Limb (tissue), 2 donors: Measurements from ENCODE around the gene C12orf75.
"Not testable (repeated sequence)": the region's sequence is repeated elsewhere in the genome, so short reads cannot be mapped to it uniquely, and the experiment has no call there.

ENCODE experiments used
- DNase-seq, 2 donors: peaks; one replicate each; pipeline ENCODE4 v3.0.0-alpha.2; 2016; ENCODE audit errors: extremely low spot score in 2 of 2

The C12orf75 gene

DNA sequence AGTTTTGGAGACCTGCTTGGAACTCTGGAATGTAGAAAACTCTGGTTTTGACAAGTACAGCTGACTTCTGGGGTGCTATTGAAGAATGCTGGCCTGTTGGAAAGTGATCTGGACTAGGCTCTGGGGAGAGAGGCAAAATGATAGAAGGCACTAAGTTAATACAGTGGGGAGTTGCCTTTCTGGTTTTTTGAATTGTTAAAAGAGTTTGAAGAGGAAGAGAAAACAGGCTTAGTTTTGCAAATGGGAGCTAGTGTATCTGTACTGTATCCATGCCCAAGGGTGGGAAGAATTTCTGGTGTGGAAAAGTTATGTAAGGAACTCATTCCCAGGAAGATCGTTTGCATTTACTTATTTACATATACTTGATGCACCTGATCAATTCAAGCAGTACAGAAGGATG is 43.8 kb downstream of the C12orf75 start:
- no peak for DNase-seq

DNA sequence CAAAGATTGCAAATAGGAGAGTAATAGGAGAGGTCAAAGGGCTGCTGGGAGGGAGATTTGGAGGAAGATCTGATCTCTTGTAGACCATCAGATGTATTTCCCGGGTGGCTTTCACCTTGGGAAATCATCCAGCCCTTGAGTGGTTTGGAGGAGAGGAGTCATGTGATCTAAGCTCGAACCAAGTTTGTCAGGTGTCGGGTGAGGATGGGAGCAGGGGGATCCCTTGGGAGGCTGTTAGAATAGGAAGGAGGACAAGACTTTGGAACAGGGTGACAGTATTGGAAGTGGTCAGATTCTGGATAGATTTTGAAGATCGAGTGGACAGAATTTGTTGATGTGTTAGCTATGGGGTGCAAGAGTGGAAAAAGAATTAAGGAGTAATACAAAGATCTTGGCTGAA is 46.6 kb downstream of the C12orf75 start:
- DNase-seq = no peak

DNA sequence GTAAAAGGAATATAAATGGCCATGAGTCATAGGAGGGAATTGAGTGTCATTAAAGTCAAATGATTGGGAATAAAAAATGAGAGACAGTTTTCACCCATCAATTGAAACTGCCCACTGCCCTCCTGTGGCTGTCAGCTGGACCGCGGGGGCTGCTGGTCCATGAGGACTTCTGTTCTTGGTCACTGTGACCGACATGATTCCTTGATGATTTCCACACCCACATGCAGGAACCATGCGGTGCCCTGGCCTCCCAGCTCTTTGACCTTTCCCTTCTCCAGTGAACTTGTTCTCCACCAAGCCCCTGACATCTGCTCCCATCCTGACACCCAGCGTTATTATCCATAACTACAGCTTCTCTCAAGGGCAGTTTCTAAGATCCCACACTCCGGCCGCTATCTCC is 48.4 kb downstream of the C12orf75 start:
- no peak for DNase-seq

DNA sequence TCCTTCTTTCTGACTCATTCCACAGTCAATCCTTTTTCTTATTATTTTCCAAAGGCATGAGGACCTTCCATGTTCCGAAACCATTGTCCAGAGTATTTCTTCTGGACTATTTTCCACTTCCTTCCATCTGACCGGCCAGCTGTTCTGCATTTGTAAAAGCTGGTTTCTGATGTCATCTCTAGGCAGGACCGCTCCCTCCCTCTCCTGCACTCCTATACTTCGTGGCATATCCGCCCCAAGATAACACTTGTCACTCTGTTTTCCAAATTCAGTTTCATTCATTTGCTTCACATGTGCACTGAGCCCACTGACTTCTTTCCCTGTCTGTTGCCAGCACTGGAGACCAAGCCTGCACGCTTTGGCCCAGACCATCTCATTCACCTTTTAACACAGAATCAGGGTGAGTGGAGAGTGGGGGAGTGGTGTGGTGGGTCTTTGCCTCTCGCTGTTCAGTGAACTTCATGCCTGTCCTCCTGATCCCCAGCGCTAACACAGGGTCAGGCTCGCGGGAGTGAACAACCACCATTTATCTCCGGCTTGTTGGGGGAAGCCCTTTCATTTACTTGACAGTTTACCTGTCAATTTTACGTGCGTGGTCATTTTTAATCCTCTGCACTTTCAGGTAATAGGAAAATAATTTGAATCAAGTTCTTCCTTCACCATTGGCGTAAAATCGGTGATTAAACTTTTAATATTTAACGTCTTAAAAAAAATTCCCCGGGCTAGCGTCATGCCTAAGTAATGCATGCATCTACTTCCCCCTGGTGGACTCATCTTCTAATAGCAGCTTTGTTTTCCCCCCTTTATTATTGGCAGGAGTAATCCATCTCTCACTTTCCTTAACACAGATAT is 52.5 kb downstream of the C12orf75 start:
- peak; percentile 38 to 80 for DNase-seq

DNA sequence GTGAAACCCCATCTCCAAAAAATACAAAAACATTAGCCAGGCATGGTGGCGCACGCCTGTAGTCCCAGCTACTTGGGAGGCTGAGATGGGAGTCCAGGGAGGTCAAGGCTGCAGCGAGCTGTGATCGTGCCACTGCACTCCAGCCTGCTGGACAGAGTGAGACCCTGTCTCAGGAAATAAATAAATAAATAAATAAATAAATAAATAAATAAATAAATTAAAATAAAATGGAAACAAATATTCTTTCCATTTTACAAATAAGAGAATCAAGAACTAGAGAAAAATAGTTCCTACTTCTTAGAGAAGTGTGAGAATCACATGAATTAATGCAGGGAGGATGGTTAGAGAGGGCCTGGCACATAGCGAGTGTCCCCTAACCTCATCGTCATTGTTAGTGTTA is 53.7 kb downstream of the C12orf75 start:
- DNase-seq = no peak

DNA sequence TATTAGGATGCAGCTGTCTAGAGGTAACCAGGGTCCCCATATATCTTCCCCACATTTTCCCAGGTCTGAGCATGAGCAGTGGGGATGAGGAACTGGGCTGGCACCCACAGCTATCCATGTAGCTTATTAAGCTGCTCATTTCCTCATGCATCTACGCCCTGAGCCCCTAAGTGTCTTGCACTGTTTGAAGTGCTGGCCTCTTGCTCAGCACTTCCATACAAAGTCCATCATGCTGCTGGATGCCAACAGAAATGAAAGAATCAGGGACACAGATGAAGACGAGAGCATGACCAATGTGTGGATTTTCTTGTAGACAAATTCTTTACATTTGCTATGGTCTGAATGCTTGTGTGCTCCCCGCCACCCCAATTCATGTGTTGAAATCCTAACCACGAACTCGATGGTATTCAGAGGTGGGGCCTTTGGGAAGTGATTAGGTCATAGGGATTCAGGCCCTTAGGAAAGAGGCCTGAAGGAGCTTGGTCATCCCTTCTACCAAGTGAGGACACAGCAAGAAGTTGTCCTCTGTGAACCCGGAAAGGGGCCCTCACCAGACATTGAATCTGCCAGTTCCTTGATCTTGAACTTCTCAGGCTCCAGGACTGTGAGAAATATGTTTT is 54.5 kb downstream of the C12orf75 start:
- DNase-seq = no peak

DNA sequence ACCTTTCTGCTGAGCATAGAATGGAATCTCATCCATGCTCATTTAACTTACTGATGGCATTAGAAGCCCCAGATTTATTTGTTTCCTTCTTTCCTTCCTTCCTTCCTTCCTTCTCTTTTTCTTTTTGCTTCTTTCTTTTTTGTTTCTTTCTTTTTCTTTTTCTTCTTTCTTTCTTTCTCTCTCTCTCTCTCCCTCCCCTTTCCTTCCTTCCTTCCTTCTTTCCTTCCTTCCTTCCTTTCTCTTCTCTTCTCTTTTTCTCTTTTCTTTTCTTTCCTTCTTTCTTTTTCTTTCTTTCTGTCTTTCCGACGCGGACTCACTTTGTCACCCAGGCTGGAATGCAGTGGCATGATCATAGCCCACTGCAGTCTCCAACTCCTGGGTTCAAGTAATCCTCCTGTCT is 55.9 kb downstream of the C12orf75 start:
- no peak for DNase-seq

DNA sequence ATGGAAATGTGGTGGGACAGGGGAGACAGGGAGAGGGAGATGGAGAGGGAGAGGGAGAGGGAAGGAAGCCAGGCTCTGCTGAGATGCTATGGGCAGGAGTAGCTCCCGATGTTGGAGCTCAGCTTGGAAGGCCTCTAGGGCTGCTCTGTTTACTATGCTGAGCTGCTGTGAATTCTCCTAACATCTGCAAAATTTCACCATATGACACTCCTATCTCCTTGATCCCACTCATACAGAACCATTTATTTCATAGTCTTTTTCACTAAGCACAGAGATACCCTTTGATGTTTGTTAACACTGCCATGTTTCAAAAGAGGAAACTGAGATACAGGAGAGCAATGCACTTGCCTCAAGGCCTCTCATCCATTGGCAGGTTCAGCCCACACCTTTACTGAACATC is 60.7 kb downstream of the C12orf75 start:
- DNase-seq = no peak

DNA sequence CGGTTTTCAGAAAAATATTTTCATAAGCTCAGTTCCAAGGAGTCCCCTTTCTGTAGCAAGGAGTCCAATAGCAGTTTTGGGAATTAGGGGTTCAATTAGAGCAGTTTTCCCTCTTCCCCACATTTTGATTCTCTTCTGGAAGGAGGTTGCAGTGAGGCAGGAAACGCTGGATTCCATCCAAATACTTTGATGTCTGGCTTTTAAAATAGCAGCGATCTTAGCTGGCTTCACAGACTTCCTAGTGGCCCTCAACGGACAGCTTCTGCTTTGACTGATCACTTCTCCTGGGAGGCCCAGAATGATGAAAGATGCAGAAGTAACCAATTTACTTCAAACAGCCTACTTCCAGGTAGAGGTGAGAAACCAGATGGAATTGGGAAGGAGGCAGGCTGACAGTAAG is 63.1 kb downstream of the C12orf75 start:
- peak in 1 of 2 donors; percentile 51 for DNase-seq

DNA sequence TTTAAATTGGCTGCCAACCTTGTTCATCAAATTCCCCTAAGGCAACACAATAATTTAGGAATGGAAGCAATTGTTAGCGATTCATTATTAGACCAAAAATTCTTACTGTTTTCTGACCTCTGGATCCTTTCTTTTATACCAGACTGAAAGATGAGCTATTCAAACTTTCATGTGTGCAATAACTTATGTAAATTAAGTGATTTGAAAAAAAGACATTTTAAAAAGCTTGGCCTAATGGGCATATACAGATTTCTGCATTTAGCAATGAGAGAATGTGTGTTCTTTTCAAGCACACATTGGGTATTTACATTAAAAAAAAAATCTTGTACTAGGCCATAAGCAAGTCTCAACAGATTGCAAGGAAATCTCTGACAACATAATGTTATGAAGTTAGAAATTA is 65.5 kb downstream of the C12orf75 start:
- no peak for DNase-seq

DNA sequence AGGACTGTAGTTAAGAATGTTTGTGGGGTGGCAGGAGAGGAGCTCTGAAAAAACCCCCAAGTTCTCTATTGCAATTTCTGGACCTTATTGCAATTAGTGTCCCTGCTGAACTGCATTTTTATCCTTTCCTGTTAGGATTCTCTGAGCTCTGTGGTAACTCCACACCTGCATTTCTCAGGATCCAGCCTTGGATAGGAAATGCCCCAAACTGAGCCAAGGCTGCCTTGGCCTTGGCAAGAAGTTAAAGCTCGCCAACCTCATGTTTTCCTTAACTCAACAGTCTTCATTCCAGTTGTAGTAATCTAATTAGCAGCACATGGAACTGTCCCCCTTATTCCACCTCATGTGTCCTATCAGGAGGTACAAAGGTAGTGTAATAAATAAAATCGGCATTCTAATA is 66.5 kb downstream of the C12orf75 start:
- no peak for DNase-seq

DNA sequence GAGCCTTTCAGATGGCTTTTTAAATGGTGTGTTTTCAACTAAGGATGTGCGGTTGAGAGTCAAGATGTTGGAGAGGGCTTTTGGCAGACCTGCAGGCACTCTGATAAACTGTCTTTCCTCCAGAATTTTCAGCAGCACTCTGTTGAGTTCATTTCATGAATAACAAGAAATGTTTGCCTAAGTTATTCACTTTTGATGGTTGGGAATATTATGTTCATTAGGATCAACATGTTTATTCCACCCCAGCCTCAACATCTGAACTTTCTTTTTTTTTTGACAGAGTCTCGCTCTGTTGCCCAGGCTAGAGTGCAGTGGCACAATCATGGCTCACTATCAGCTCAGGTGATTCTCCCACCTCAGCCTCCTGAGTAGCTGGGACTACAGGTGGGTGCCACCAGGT is 68.4 kb downstream of the C12orf75 start:
- no peak for DNase-seq

DNA sequence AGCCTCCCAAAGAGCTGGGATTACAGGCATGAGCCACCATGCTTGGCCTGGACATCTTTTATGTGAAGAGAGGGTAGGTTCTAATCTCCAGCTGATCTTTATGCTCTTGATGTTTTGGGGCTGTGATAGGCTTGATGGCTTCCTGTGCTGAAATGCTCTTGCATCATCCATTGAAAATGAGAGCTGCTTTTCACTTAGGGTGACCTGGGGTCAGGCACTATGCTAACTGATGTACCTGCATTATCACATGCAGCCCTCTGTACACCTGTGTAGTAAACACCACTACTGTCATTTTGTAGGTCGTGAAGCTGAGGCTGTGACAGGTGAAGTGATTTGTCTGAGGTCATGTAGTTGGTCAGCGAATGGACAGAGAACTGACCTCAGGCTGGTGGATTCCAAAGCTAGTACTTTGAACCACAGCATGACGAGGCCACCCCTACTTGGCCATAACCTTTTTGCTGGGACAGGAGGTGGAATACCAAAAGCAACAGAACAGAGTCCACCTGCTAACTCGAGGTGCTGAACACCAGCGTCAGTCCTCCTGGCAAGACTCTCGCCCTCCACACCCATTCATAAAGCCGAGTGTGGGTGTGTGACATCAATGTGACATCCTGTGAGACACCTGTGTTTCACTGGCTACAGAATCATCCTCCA is 69.1 kb downstream of the C12orf75 start:
- no peak for DNase-seq

DNA sequence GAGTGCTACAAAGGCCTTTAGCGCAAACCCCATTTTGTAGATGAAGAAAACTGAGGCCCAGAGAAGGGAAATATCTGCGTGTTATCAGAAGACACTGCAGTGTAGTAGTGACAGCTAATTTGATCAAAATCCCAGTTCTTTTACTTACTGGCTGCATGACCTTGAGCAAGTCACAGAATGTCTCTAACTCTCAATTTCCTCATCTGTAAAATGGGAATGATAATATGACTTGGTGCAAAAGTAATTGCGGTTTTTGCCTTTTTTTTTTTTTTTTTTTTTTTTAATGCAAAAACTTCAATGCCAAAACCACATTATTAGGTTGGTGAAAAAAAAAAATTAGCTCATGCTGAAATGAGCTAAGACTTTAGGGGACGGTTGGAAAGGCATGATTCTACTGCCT is 69.7 kb downstream of the C12orf75 start:
- no peak for DNase-seq

DNA sequence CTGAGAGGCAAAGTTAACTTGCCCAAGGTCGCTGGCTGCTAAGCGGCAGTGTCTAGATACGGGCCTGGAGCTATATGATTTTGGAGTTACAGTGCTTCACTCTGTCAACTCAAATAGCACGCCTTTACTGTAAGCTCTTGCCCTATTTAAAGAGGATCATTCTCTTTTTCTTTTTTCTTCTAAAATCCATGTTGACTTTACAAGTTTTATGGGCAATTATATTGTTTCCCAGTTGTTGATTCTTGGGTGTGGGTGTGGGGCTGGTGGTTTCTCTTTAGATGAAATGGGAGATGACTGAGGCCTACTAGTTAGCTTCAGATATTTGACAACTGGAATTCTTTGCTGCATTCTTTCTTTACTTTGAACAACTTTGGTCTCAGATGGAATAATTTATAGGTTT is 70.7 kb downstream of the C12orf75 start:
- DNase-seq = no peak

DNA sequence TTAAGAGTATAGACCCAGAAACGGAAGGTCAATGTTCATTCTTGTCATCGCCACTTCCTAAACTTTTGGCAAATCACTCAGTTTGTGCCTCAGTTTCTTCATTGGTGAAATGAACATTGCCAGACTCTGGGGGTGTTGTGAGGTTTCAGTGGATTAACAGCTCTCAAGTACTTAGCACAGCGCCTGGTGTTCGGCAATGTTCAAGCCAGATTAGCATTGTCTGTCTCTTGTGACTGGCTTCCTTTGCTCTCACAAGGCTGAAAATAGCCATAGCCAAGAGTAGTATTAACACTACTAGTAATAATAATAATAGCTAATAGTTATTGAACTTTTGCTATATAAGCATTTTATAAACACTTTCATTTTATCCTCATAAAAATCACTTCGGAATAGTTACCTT is 71.9 kb downstream of the C12orf75 start:
- no peak for DNase-seq

DNA sequence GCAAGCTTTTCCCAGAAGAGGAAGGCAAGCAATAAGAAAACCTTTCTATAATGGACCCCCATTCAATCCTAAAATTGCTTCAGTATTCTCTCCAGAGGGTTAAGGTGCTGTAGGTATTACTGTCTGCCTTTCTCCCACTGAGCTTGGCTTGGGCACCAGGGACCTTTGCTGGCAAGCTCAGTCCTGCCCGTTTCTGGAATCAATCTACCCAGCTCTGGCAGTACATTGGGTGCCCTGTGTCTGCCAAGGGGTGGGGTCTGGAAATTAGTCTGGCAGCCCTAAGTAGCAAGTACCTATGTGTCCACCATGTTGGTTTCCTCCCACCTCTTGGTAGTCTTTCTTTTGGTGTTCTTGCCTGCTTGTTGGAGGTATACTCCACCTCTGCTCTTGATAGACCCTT is 72.6 kb downstream of the C12orf75 start:
- no peak for DNase-seq

DNA sequence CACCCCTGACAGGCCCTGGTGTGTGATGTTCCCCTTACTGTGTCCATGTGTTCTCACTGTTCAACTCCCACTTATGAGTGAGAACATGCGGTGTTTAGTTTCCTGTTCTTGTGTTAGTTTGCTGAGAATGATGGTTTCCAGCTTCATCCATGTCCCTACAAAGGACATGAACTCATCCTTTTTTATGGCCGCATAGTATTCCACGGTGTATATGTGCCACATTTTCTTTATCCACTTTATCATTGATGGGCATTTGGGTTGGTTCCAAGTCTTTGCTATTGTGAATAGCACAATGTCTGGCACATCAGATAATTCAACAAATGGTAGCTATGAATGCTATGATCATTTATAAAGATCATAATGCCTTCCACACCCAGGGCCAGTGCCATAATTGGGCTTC is 73.6 kb downstream of the C12orf75 start:
- DNase-seq = not testable (repeated sequence)

DNA sequence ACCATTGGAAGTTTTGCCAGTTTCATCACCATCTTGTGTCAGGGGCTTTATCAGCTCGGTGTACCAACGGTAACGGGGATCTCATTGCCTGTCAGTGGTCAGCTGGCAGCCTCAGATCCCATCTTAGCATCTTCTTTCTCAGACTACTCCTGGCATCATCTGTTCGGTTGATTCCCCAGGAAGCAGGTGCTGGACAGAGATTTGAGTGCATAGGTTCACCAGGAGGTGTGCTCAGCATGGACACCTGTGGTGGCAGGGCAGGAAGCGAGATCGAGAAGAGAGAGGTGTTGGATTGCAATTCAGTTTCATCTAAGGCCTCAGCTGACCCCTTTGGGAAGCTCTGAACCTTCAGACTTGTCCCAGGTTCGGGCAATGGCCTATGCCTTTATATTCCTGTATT is 76.0 kb downstream of the C12orf75 start:
- DNase-seq = no peak

DNA sequence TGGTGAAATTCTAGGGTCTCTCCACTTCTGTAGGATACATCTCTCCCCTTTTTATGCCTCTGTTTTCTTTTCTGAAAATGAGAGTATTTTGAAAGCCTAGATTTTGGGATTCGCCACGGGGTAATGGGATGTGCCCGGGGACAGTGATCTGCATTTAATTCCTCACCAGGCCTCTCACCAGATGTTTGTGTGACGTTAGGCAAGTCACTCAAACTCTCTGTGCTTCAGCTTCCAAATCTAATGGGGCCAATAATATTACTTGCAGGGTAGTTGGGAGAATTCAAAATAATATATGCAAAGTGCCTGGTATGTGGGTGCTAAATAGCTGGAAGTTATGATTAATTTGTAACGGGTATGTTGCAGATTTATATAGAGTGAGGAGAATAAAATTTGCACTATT is 78.8 kb downstream of the C12orf75 start:
- no peak for DNase-seq

DNA sequence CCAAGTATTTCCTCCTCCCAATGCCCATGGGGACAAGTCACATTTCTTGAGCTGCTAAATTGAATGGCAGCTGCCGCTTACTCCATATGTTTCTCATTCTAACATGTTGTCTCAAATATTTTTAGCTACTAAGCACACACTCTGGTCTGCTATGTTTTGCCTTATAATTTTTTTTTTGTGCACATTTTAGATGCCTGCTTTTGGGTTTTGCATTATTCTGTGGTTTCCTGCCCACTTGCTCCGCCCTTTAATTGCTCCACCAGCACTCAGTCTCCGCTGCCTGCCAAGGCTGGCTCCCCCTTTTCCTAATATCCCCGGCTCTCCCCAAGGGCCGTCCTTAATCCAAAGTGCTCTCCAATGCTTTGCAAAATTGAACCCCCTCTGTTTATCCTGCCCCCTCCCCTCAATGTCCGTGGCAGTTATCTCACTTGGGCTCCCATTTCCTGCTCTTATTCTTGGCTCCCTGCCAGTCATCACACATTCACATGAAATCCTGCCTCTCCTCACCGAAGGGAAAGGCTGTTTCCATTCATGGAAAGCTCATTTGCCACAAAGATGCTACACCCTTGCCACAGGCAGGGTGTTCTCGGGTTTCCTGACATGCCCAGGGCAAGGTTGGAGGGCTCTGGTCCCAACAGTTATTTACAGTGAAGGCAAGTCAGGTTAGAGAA is 79.4 kb downstream of the C12orf75 start:
- DNase-seq = peak; percentile 78 to 82

DNA sequence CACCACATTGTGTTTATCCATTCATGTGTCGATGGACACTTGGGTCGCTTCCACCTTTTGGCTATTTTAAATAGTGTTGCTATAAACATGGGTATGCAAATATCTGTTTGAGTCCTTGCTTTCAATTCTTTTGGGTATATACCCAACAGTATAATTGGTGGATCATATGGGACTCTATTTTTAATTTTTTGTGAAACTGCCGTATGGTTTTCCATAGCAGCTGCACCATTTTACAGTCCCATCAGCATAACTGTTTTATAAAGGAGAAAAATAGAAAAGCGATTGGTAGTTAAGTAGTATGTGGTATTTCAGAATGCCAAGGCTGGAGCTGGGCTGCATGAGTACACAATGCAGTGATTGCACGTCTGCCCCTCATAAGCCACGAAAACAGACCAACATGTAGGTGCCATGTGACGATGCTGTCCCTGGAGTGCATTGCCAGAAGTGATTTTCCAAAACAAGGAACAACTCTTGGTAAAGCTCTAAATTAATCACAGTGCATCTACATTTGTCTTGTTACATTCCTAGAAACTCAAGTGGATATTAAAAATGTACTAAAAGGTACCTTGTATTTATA is 83.5 kb downstream of the C12orf75 start:
- DNase-seq = no peak
